Measurements from ENCODE around the gene PLEKHG4B.
"Not testable (repeated sequence)": the region's sequence is repeated elsewhere in the genome, so short reads cannot be mapped to it uniquely, and the experiment has no call there.

Gene PLEKHG4B

GRCh38 chr5:196350-196749, 104.4 kb downstream of the PLEKHG4B start:
- Histone ChIP-seq H3K9ac (ENCODE audit: low read length) (no peak overlapping the region), H3K27me3 (ENCODE audit: low read depth, low read length) (no peaks in the 10 kb centered on the region), H2AFZ (ENCODE audit: low read depth, low read length) (no peak overlapping the region), H3K4me3 (ENCODE audit: low read length) (no peak overlapping the region), H3K79me2 (ENCODE audit: low read length) (no peaks in the 10 kb centered on the region), H3K36me3 (replicated peaks; ENCODE audit: low read depth, low read length) (no peaks in the 10 kb centered on the region), H4K20me1 (ENCODE audit: insufficient read depth, low read length) (no peaks in the 10 kb centered on the region), H3K9me3 (ENCODE audit: insufficient read depth, low read length) (no peaks in the 10 kb centered on the region), H3K4me1 (ENCODE audit: low read length) (no peaks in the 10 kb centered on the region), H3K4me2 (ENCODE audit: low read length) (no peak overlapping the region), H3K27ac (ENCODE audit: low read length) (no peak overlapping the region)
- TF ChIP-seq EZH2phosphoT487 (IDR thresholded peaks at IDR 0.05; ENCODE audit: low read depth) = no peak
- TF ChIP-seq, protein P1, sequence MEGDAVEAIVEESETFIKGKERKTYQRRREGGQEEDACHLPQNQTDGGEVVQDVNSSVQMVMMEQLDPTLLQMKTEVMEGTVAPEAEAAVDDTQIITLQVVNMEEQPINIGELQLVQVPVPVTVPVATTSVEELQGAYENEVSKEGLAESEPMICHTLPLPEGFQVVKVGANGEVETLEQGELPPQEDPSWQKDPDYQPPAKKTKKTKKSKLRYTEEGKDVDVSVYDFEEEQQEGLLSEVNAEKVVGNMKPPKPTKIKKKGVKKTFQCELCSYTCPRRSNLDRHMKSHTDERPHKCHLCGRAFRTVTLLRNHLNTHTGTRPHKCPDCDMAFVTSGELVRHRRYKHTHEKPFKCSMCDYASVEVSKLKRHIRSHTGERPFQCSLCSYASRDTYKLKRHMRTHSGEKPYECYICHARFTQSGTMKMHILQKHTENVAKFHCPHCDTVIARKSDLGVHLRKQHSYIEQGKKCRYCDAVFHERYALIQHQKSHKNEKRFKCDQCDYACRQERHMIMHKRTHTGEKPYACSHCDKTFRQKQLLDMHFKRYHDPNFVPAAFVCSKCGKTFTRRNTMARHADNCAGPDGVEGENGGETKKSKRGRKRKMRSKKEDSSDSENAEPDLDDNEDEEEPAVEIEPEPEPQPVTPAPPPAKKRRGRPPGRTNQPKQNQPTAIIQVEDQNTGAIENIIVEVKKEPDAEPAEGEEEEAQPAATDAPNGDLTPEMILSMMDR (IDR thresholded peaks at IDR 0.05; ENCODE audit: low read depth, low read length) = no peak

- H3K36me3 ChIP-seq (replicated peaks; ENCODE audit: low read depth, low read length); H2AFZ ChIP-seq (ENCODE audit: low read depth, low read length); H4K20me1 ChIP-seq (ENCODE audit: insufficient read depth, low read length); H3K27me3 ChIP-seq (ENCODE audit: low read depth, low read length); H3K27ac ChIP-seq (ENCODE audit: low read length); H3K9ac ChIP-seq (ENCODE audit: low read length); H3K4me2 ChIP-seq (ENCODE audit: low read length); H3K4me3 ChIP-seq (ENCODE audit: low read length); H3K9me3 ChIP-seq (ENCODE audit: insufficient read depth, low read length); H3K79me2 ChIP-seq (ENCODE audit: low read length); H3K4me1 ChIP-seq (ENCODE audit: low read length): not testable (repeated sequence)
These were observed 105.1 kb downstream of the PLEKHG4B start for GRCh38 chr5:197031-197430.

DNA sequence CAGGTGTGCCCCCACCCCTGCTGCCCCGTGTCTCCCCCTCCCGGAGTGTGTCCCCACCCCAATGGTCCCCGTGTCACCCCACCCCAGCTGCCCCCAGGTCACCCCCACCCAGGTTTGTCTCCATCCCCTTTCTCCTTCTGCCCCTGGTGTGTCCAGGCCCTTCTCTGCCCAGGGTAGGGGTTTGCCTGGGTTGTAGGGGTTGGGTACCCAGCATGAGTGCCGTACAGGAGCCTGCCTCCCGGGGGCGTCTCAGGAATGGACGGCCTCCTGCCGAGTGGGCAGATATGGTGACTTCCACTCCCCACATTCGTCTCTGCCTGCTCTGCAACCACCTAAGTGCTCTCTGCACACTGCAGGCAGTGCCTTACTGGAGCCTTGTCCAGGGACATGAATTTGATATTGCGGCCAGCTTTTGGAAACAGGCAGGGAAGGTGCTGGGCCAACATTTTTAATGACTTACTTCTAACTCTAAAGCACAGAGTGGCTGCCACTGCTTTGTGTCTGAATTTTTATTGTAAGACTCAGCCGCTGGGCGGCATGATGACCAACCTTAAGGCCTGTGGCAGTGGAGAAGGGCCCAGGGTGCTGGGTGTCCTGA, 106.0 kb downstream of the PLEKHG4B start:
- H3K36me3 ChIP-seq (replicated peaks; ENCODE audit: low read depth, low read length) = no peaks in the 10 kb centered on the region
- H3K4me3 ChIP-seq (ENCODE audit: low read length) = no peak overlapping the region
- no peak overlapping the region for H2AFZ ChIP-seq (ENCODE audit: low read depth, low read length)
- H3K4me2 ChIP-seq (ENCODE audit: low read length) = no peak overlapping the region
- no peaks in the 10 kb centered on the region for H4K20me1 ChIP-seq (ENCODE audit: insufficient read depth, low read length)
- no peaks in the 10 kb centered on the region for H3K27me3 ChIP-seq (ENCODE audit: low read depth, low read length)
- no peak for TF ChIP-seq EZH2phosphoT487 (IDR thresholded peaks at IDR 0.05; ENCODE audit: low read depth)
- TF ChIP-seq, protein P1 (IDR thresholded peaks at IDR 0.05; ENCODE audit: low read depth, low read length) = no peak
- H3K27ac ChIP-seq (ENCODE audit: low read length) = no peak overlapping the region
- H3K9ac ChIP-seq (ENCODE audit: low read length) = no peak overlapping the region
- H3K9me3 ChIP-seq (ENCODE audit: insufficient read depth, low read length) = no peaks in the 10 kb centered on the region
- no peaks in the 10 kb centered on the region for H3K4me1 ChIP-seq (ENCODE audit: low read length)
- H3K79me2 ChIP-seq (ENCODE audit: low read length) = no peaks in the 10 kb centered on the region

DNA sequence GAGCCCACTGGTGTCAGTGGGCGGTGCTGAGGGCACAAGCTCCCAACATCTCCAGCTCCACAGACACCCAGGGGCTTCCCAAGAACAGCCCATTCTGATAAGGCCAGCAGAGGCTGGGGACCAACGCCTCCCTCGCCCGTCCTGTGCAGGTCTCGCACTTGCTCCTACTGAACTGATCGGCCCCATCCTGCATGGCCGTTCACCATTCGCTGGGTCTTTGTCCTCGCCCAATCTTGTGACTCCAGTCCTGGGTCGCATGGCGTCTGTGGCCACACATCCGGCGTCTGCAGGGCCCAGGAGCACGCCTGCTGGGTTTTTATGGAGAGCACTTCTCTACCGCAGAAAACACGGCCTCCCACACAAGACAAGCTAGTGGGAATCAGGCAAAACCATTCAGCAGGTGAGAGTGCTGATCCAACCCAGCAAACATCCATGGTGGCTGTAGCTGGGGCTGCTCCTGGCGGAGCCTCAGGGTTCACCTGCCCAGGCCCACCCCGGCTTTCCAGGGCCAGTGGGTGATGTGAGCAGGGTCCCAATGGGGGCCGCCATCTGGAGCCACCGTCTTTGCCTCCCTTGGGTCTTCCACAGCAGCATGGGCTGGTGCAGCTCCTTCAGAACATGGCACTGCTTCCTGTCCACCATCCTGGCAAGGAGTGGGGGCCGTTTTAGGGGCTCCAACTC, 106.7 kb downstream of the PLEKHG4B start:
- H3K4me3 ChIP-seq (ENCODE audit: low read length) = no peak overlapping the region
- no peak overlapping the region for H3K9ac ChIP-seq (ENCODE audit: low read length)
- no peaks in the 10 kb centered on the region for H3K9me3 ChIP-seq (ENCODE audit: insufficient read depth, low read length)
- no peaks in the 10 kb centered on the region for H3K27me3 ChIP-seq (ENCODE audit: low read depth, low read length)
- H3K4me1 ChIP-seq (ENCODE audit: low read length) = no peaks in the 10 kb centered on the region
- no peak overlapping the region for H3K4me2 ChIP-seq (ENCODE audit: low read length)
- no peaks in the 10 kb centered on the region for H3K79me2 ChIP-seq (ENCODE audit: low read length)
- H3K36me3 ChIP-seq (replicated peaks; ENCODE audit: low read depth, low read length) = no peaks in the 10 kb centered on the region
- no peak overlapping the region for H3K27ac ChIP-seq (ENCODE audit: low read length)
- H4K20me1 ChIP-seq (ENCODE audit: insufficient read depth, low read length) = no peaks in the 10 kb centered on the region
- no peak for TF ChIP-seq EZH2phosphoT487 (IDR thresholded peaks at IDR 0.05; ENCODE audit: low read depth)
- TF ChIP-seq, protein P1 (IDR thresholded peaks at IDR 0.05; ENCODE audit: low read depth, low read length) = no peak
- H2AFZ ChIP-seq (ENCODE audit: low read depth, low read length) = no peak overlapping the region

All from OCI-LY3 (cell line).